Loucy (cell line): ENCODE measurements around the gene ACSS3.

Experiments
- EZH2phosphoT487 ChIP-seq: fragments of 200-600 bp; IDR thresholded peaks from 2 replicates; pipeline ENCODE4 v1.6.1; 2018; ENCODE audit warnings: antibody characterized with exemption, mild to moderate bottlenecking, moderate library complexity, borderline replicate concordance
- TF ChIP-seq, protein P1 (sequence below): fragments of 200-600 bp; sonication (generic); conservative IDR thresholded peaks from 2 replicates; pipeline ENCODE4 v1.5.1; 2014; ENCODE audit warnings: mild to moderate bottlenecking, antibody characterized with exemption, low read length

DNA sequence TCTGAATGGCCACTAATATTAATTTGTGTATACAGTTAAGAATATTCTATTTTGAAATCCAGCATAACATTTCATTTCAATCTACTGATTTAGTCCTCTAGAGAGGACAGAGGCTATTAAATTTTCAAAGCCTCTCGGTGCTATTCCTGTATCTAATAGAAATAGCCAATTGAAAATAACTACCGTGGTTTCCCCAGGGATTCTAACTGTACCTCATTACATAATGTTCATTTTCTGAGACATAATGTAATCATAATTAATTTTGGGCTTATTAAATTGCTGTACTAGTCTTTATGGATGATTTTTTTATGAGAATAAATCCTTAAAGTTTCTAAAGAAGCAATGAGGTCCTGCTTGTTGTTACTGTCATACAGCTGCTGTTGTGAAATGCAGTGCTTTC, 38.6 kb upstream of the ACSS3 start:
- TF ChIP-seq, protein P1, sequence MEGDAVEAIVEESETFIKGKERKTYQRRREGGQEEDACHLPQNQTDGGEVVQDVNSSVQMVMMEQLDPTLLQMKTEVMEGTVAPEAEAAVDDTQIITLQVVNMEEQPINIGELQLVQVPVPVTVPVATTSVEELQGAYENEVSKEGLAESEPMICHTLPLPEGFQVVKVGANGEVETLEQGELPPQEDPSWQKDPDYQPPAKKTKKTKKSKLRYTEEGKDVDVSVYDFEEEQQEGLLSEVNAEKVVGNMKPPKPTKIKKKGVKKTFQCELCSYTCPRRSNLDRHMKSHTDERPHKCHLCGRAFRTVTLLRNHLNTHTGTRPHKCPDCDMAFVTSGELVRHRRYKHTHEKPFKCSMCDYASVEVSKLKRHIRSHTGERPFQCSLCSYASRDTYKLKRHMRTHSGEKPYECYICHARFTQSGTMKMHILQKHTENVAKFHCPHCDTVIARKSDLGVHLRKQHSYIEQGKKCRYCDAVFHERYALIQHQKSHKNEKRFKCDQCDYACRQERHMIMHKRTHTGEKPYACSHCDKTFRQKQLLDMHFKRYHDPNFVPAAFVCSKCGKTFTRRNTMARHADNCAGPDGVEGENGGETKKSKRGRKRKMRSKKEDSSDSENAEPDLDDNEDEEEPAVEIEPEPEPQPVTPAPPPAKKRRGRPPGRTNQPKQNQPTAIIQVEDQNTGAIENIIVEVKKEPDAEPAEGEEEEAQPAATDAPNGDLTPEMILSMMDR, result no peak
- TF ChIP-seq EZH2phosphoT487, result no peak
